Cardiac muscle cell (in vitro differentiated cells and primary cell): ENCODE measurements around the gene MACROD2. TPM values are rescaled to one million over a fixed set of nuclear protein-coding genes. Genes with fewer than 3 reads are reported as not detected.
A peak's percentile ranks its signal among the peaks of the same experiment; 100 is the strongest.

Experiments used
- DNase-seq, 2 donors: peaks; one replicate each; pipeline versions ENCODE4 v3.0.0 to v3.0.0-alpha.2; 2010 to 2017; ENCODE audit warnings: low read depth in 1 of 2, low spot score in 1 of 2
- H3K27ac ChIP-seq: fragments of 200-600 bp; sonication (generic); 2 replicates; pipeline ENCODE4 v1.5.1; 2016
- H3K27me3 ChIP-seq: fragments of 200-600 bp; sonication (generic); 2 replicates; pipeline ENCODE4 v1.6.0; 2016; ENCODE audit warnings: control low read depth
- H3K36me3 ChIP-seq: fragments of 200-600 bp; sonication (generic); 2 replicates; pipeline ENCODE4 v1.5.1; 2016; ENCODE audit warnings: control low read depth
- H3K4me1 ChIP-seq: fragments of 200-600 bp; sonication (generic); 2 replicates; pipeline ENCODE4 v1.8.1; 2017; ENCODE audit warnings: low read depth, mild to moderate bottlenecking, mixed run types
- H3K4me3 ChIP-seq: fragments of 200-600 bp; sonication (generic); 2 replicates; pipeline ENCODE4 v1.5.1; 2016; ENCODE audit warnings: mild to moderate bottlenecking
- H3K9me3 ChIP-seq: fragments of 200-600 bp; sonication (generic); 2 replicates; pipeline ENCODE4 v1.5.1; 2017; ENCODE audit warnings: low read depth, mild to moderate bottlenecking, control low read depth
- polyA plus RNA-seq: library from polyadenylated mRNA; unstranded; fragments of >200 nt; fragmentation: Nextera tagmentation; extraction: Ambion mirVana; gene quantifications from 2 replicates; pipeline ENCODE4 v1.2.1, GENCODE V29; 2016
- total RNA-seq: library from RNA; depleted of rRNA; stranded (reverse); fragments of >200 nt; gene quantifications from 2 replicates; pipeline ENCODE4 v1.2.3, GENCODE V29; 2016
- TF ChIP-seq, protein P1 (sequence below): IDR thresholded peaks from 2 replicates; pipeline ENCODE4 v1.5.1; 2012; ENCODE audit warnings: low read depth, mild to moderate bottlenecking, low read length

Gene MACROD2
- total and polyA plus RNA-seq, 2 experiments from 2014 or later, result 9.3 to 14.4 TPM

DNA sequence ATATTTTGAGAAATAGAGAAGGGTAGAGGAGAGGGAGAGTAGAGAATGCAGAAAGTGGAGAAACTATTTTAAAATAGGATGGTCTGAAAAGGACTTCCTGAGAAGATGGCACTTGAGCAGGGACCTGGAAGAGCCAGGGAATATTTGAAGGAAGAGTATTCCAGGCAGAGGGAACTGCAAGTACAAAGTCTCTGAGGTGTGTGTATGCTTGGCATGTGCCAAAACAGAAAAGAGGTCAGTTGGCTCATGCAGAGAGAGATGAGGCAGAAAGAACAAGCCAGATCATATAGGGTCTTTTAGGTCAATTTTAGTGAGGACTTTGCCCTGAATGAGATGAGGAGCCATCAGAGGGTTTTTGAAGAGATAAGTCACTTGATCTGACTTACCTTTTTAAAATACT lies 196.2 kb downstream of the MACROD2 start:
- TF ChIP-seq, protein P1, sequence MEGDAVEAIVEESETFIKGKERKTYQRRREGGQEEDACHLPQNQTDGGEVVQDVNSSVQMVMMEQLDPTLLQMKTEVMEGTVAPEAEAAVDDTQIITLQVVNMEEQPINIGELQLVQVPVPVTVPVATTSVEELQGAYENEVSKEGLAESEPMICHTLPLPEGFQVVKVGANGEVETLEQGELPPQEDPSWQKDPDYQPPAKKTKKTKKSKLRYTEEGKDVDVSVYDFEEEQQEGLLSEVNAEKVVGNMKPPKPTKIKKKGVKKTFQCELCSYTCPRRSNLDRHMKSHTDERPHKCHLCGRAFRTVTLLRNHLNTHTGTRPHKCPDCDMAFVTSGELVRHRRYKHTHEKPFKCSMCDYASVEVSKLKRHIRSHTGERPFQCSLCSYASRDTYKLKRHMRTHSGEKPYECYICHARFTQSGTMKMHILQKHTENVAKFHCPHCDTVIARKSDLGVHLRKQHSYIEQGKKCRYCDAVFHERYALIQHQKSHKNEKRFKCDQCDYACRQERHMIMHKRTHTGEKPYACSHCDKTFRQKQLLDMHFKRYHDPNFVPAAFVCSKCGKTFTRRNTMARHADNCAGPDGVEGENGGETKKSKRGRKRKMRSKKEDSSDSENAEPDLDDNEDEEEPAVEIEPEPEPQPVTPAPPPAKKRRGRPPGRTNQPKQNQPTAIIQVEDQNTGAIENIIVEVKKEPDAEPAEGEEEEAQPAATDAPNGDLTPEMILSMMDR, result no peak
- H3K36me3 ChIP-seq, result no peaks in the 10 kb centered on the region
- no peak overlapping the region for H3K27ac ChIP-seq
- H3K4me3 ChIP-seq, result no peak overlapping the region
- H3K27me3 ChIP-seq, result no peaks in the 10 kb centered on the region
- H3K9me3 ChIP-seq, result no peaks in the 10 kb centered on the region
- DNase-seq, result no peak
- H3K4me1 ChIP-seq, result peaks cover 4% of the 10 kb centered on the region

DNA sequence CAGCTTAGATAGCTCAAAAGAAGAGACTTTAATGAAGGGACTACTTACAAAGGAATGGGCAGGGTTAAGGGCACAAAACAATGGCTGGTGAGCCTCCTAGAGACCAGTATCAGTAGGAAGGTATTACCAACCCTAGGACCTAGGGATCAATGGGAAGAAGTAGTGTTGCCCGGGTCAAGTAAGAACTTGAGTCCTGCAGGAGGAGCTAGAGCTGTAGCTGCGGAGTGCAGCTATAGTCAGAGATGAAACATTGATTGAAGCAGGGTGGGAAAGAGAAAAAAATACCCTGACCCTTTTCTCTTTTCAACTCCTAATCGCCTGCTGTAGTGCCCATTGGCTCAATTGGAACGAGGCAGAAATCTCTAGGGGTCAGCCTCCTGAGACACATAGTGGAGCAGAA lies 198.1 kb downstream of the MACROD2 start:
- Histone ChIP-seq H3K4me1 (peaks cover 6% of the 10 kb centered on the region), H3K9me3 (no peaks in the 10 kb centered on the region), H3K4me3 (no peak overlapping the region), H3K27me3 (no peaks in the 10 kb centered on the region), H3K27ac (no peak overlapping the region), H3K36me3 (no peaks in the 10 kb centered on the region)
- DNase-seq, result no peak
- TF ChIP-seq, protein P1, result no peak

DNA sequence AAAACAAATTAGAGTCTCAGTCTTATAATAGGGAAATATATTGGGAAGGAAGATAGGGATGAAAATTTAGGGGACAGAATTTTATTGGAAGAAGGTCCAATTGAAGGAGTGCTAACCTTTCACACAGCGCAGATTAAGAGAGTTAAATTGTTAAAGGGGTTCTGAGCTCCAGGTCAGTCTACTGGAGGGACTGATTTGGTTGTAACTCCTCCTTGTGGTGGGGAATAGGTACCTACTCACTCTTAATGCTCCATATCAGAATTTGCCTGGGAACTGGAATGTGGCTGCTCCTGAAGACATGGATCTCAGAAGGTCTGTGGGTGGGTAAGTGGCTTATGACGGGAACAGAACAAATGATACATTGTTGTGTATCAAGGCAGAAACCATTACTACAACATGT lies 198.6 kb downstream of the MACROD2 start:
- no peaks in the 10 kb centered on the region for H3K36me3 ChIP-seq
- DNase-seq, result no peak
- TF ChIP-seq, protein P1, result no peak
- no peaks in the 10 kb centered on the region for H3K9me3 ChIP-seq
- H3K27me3 ChIP-seq, result no peaks in the 10 kb centered on the region
- no peak overlapping the region for H3K4me3 ChIP-seq
- H3K27ac ChIP-seq, result no peak overlapping the region
- peaks cover 11% of the 10 kb centered on the region for H3K4me1 ChIP-seq

DNA sequence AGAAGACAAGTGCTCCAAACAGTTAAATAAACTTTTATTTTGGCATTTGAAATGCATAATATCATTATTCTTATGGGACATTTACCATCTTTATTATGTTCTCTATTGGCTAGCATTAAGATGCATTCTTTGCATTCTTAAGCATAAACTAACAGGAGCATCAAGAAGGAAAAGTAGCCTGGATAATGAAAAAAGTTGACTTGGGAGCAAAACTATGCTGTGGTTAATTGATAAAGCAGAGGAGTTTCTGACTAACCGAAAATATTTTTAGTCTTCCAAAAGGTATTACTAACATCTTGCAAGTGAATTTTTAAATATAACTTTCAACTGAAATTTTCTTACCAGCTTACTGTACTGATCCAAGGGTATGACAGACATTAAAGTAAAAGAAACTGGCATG lies 201.8 kb downstream of the MACROD2 start:
- Histone ChIP-seq H3K36me3 (no peaks in the 10 kb centered on the region), H3K9me3 (no peaks in the 10 kb centered on the region), H3K4me1 (peaks cover 16% of the 10 kb centered on the region), H3K27me3 (no peaks in the 10 kb centered on the region), H3K27ac (no peak overlapping the region), H3K4me3 (no peak overlapping the region)
- TF ChIP-seq, protein P1, result no peak
- DNase-seq, result peak in 1 of 2 donors; percentile 28

DNA sequence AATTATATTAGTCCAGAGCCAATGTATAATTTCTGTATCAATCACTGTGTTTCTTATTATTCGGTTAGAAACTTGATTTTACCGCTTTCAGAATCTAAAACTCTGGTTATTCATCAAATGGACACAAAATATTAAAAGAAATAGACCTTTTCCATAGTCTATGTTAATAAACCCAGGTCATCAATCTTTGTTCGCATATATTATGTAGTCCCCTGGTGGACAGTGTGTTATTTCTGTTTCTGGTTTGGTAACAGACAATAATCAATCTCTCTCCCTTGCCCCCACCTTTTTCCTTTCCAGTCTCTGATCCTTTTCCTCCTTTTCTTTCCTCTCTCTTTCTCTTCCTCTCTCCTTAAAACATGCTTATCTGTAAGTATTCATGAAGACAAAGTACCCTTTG lies 203.1 kb downstream of the MACROD2 start:
- no peak overlapping the region for H3K4me3 ChIP-seq
- no peaks in the 10 kb centered on the region for H3K9me3 ChIP-seq
- no peak overlapping the region for H3K27ac ChIP-seq
- peaks cover 16% of the 10 kb centered on the region for H3K4me1 ChIP-seq
- DNase-seq, result no peak
- H3K27me3 ChIP-seq, result no peaks in the 10 kb centered on the region
- TF ChIP-seq, protein P1, result no peak
- no peaks in the 10 kb centered on the region for H3K36me3 ChIP-seq

DNA sequence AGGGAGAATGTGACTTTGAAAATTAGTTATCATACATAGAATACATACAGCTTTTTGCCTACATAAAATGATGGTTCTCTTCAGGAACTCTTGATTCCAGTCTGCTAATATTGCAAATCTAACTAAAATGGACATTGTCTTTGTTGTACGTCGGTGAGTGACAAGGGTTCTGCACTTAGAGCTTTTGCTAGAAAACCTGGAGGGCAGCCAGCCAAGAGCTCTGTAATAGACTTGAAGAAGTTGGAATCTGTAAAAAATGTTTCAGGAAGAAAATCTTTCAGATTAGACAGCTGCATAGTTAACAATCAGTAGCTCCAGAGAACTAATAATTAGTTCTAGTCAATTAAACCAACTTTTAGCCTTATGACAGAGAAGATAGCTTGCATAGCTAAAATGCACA lies 203.8 kb downstream of the MACROD2 start:
- no peak overlapping the region for H3K4me3 ChIP-seq
- no peak overlapping the region for H3K27ac ChIP-seq
- peaks cover 16% of the 10 kb centered on the region for H3K4me1 ChIP-seq
- no peaks in the 10 kb centered on the region for H3K9me3 ChIP-seq
- no peaks in the 10 kb centered on the region for H3K36me3 ChIP-seq
- peak in 1 of 2 donors; percentile 35 for DNase-seq
- TF ChIP-seq, protein P1, result no peak
- no peaks in the 10 kb centered on the region for H3K27me3 ChIP-seq
